ENCODE results near the gene SUMO3.
A peak's percentile ranks its signal among the peaks of the same experiment; 100 is the strongest.

The SUMO3 gene

DNA sequence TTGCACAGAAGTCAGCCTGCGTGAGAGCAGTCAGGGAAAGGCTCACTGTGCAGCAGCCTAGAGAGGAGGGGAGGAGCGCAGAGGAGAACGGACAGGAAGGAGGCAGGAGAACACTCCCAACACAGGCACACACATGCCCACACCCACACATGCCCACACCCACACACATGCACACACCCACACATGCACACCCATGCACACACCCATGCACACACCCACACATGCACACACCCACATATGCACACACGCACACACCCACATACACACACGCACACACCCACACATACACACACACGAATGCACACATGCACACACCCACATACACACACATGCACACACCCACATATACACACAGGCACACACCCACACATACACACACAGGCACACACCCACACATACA, 7.1 kb downstream of the SUMO3 start:
- TF ChIP-seq, protein P1, sequence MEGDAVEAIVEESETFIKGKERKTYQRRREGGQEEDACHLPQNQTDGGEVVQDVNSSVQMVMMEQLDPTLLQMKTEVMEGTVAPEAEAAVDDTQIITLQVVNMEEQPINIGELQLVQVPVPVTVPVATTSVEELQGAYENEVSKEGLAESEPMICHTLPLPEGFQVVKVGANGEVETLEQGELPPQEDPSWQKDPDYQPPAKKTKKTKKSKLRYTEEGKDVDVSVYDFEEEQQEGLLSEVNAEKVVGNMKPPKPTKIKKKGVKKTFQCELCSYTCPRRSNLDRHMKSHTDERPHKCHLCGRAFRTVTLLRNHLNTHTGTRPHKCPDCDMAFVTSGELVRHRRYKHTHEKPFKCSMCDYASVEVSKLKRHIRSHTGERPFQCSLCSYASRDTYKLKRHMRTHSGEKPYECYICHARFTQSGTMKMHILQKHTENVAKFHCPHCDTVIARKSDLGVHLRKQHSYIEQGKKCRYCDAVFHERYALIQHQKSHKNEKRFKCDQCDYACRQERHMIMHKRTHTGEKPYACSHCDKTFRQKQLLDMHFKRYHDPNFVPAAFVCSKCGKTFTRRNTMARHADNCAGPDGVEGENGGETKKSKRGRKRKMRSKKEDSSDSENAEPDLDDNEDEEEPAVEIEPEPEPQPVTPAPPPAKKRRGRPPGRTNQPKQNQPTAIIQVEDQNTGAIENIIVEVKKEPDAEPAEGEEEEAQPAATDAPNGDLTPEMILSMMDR (conservative IDR thresholded peaks at IDR 0.05; ENCODE audit: low read length) = no peak
- TF ChIP-seq EZH2phosphoT487 (IDR thresholded peaks at IDR 0.05; ENCODE audit: borderline replicate concordance) = no peak
- H3K79me2 ChIP-seq (ENCODE audit: insufficient read depth, low read length) = peaks cover 64% of the 10 kb centered on the region
- no peak overlapping the region for H3K4me3 ChIP-seq (ENCODE audit: low read length, poor library complexity, severe bottlenecking)
- H3K4me2 ChIP-seq (ENCODE audit: low read depth, low read length, poor library complexity, severe bottlenecking) = peak overlapping the region; percentile 45
- peaks cover 47% of the 10 kb centered on the region; the same call in 1 of the 2 replicates for H3K36me3 ChIP-seq (ENCODE audit: insufficient read depth, low read length)
- no peaks in the 10 kb centered on the region for H3K9me3 ChIP-seq (ENCODE audit: insufficient read depth, low read depth, low read length)
- no peaks in the 10 kb centered on the region for H3K9me2 ChIP-seq (replicated peaks; ENCODE audit: low read depth, low read length)
- H2AFZ ChIP-seq (ENCODE audit: low read length) = no peak overlapping the region
- H3K9ac ChIP-seq (ENCODE audit: low read depth, low read length, poor library complexity, severe bottlenecking) = no peak overlapping the region
- H4K20me1 ChIP-seq (ENCODE audit: insufficient read depth, low read length, poor library complexity, severe bottlenecking) = peaks cover 57% of the 10 kb centered on the region
- peaks cover 3% of the 10 kb centered on the region for H3K4me1 ChIP-seq (ENCODE audit: insufficient read depth, low read length, poor library complexity, severe bottlenecking)
- H3F3A ChIP-seq (ENCODE audit: low read depth) = no peaks in the 10 kb centered on the region
- no peaks in the 10 kb centered on the region for H3K27me3 ChIP-seq (ENCODE audit: insufficient read depth, low read length, poor library complexity, severe bottlenecking)

DNA sequence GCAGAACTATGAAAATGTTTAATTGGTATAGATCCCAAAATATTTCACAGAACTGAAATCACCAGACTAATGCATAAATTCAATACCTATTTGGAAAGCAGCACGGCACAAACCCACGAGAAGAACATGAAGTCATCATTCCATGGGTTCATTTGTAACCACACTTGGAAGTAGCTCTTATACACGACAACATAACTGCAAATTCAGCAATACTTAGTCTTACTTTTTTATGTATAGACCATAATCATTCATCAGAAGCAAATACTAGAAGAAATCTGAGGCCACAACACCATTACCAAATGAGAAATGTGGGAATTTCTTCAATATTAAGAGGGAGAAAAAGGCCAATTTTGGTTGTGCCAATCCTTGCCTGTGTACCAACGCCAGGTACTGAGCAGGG, 12.0 kb downstream of the SUMO3 start:
- Histone ChIP-seq H3K9me3 (ENCODE audit: insufficient read depth, low read depth, low read length) (no peaks in the 10 kb centered on the region), H3K79me2 (ENCODE audit: insufficient read depth, low read length) (peaks cover 45% of the 10 kb centered on the region), H3K27me3 (ENCODE audit: insufficient read depth, low read length, poor library complexity, severe bottlenecking) (no peaks in the 10 kb centered on the region), H2AFZ (ENCODE audit: low read length) (no peak overlapping the region), H3K9ac (ENCODE audit: low read depth, low read length, poor library complexity, severe bottlenecking) (no peak overlapping the region), H3K4me3 (ENCODE audit: low read length, poor library complexity, severe bottlenecking) (no peak overlapping the region), H3K4me1 (ENCODE audit: insufficient read depth, low read length, poor library complexity, severe bottlenecking) (no peaks in the 10 kb centered on the region), H3K36me3 (ENCODE audit: insufficient read depth, low read length) (peaks cover 57% of the 10 kb centered on the region; the same call in 1 of the 2 replicates), H3K4me2 (ENCODE audit: low read depth, low read length, poor library complexity, severe bottlenecking) (no peak overlapping the region), H4K20me1 (ENCODE audit: insufficient read depth, low read length, poor library complexity, severe bottlenecking) (peaks cover 18% of the 10 kb centered on the region), H3F3A (ENCODE audit: low read depth) (peaks cover 4% of the 10 kb centered on the region; the same call in 1 of the 2 replicates), H3K9me2 (replicated peaks; ENCODE audit: low read depth, low read length) (no peaks in the 10 kb centered on the region)
- TF ChIP-seq, protein P1 (conservative IDR thresholded peaks at IDR 0.05; ENCODE audit: low read length) = no peak
- no peak for TF ChIP-seq EZH2phosphoT487 (IDR thresholded peaks at IDR 0.05; ENCODE audit: borderline replicate concordance)

- H3K27me3 ChIP-seq (ENCODE audit: insufficient read depth, low read length, poor library complexity, severe bottlenecking) = no peaks in the 10 kb centered on the region
- no peaks in the 10 kb centered on the region for H3K9me2 ChIP-seq (replicated peaks; ENCODE audit: low read depth, low read length)
- TF ChIP-seq, protein P1 (conservative IDR thresholded peaks at IDR 0.05; ENCODE audit: low read length) = no peak
- no peak for TF ChIP-seq EZH2phosphoT487 (IDR thresholded peaks at IDR 0.05; ENCODE audit: borderline replicate concordance)
- H3K9me3 ChIP-seq (ENCODE audit: insufficient read depth, low read depth, low read length) = no peaks in the 10 kb centered on the region
- peaks cover 45% of the 10 kb centered on the region for H3K79me2 ChIP-seq (ENCODE audit: insufficient read depth, low read length)
- no peak overlapping the region for H2AFZ ChIP-seq (ENCODE audit: low read length)
- peaks cover 51% of the 10 kb centered on the region; the same call in 1 of the 2 replicates for H3K36me3 ChIP-seq (ENCODE audit: insufficient read depth, low read length)
- no peak overlapping the region for H3K9ac ChIP-seq (ENCODE audit: low read depth, low read length, poor library complexity, severe bottlenecking)
- H3K4me2 ChIP-seq (ENCODE audit: low read depth, low read length, poor library complexity, severe bottlenecking) = no peak overlapping the region
- H3F3A ChIP-seq (ENCODE audit: low read depth) = peaks cover 4% of the 10 kb centered on the region; the same call in 1 of the 2 replicates
- H3K4me1 ChIP-seq (ENCODE audit: insufficient read depth, low read length, poor library complexity, severe bottlenecking) = no peaks in the 10 kb centered on the region
- H4K20me1 ChIP-seq (ENCODE audit: insufficient read depth, low read length, poor library complexity, severe bottlenecking) = peaks cover 18% of the 10 kb centered on the region
- H3K4me3 ChIP-seq (ENCODE audit: low read length, poor library complexity, severe bottlenecking) = no peak overlapping the region
Measured at GRCh38 chr21:44805226-44805625, 12.6 kb downstream of the SUMO3 start.

Measured in Loucy (cell line).